Measurements from ENCODE around the gene FAM181A.

The FAM181A gene

DNA sequence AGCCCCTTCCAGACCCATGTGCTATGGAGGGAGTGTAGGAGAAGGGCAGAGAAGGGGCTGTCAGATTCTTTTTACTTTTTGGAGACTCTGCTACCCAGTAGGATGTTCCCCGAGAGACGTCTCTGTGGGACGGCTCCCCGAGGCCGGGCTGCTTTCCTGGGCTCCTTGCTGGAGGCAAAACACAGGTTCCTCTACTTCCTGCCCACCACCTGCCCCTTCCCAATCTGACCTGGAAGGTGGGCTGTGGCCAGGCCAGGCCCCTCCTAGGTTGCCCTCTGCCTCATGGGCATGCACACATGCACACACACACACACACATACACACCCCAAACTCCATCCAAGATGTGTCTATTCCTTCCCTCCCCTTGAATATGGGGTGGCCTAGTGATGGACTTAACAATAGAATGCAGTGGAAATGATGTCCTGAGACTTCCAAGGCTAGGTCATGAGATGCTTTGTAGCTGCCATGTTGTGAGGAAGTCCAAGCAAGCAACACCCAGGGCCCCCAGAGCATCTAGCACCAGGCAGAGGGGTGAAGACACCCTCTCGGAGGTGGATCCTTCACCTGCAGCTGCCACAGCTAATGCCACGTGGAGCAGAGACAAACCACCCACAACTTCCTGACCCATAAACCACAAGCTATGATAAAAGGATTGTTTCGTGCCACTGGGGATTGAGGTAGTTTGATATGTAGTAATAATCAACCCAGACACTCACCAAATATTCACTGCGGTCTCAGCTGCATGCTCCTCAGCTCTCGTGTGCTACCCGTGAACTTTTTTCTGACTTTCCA is 50.8 kb downstream of the FAM181A start:
- Histone ChIP-seq H3K9me2 (ENCODE audit: low read depth, low read length) (no peaks in the 10 kb centered on the region), H3F3A (ENCODE audit: insufficient read depth, low read length) (peaks cover 18% of the 10 kb centered on the region; the same call in 1 of the 2 replicates), H3K4me2 (ENCODE audit: low read length) (peak overlapping the region; percentile 70), H3K4me1 (ENCODE audit: insufficient read depth, low read length, severe bottlenecking) (peaks cover 87% of the 10 kb centered on the region), H2AFZ (ENCODE audit: low read length) (no peak overlapping the region), H3K9me3 (ENCODE audit: low read length) (no peaks in the 10 kb centered on the region; the same call in 1 of the 2 replicates), H3K4me3 (ENCODE audit: low read depth, low read length, poor library complexity, severe bottlenecking) (peak overlapping the region; percentile 50), H3K79me2 (ENCODE audit: insufficient read depth, low read length) (no peaks in the 10 kb centered on the region), H3K9ac (ENCODE audit: low read length) (peak overlapping the region; percentile 84), H3K27ac (ENCODE audit: low read depth, low read length, poor library complexity, severe bottlenecking) (peak overlapping the region; percentile 100), H4K20me1 (ENCODE audit: insufficient read depth, low read length) (no peaks in the 10 kb centered on the region), H3K36me3 (ENCODE audit: insufficient read depth, low read length) (no peaks in the 10 kb centered on the region), H3K27me3 (ENCODE audit: insufficient read depth, low read length) (no peaks in the 10 kb centered on the region)
- no peak for TF ChIP-seq EZH2 (IDR thresholded peaks at IDR 0.05; ENCODE audit: borderline replicate concordance, low read length)
- TF ChIP-seq, protein P1, sequence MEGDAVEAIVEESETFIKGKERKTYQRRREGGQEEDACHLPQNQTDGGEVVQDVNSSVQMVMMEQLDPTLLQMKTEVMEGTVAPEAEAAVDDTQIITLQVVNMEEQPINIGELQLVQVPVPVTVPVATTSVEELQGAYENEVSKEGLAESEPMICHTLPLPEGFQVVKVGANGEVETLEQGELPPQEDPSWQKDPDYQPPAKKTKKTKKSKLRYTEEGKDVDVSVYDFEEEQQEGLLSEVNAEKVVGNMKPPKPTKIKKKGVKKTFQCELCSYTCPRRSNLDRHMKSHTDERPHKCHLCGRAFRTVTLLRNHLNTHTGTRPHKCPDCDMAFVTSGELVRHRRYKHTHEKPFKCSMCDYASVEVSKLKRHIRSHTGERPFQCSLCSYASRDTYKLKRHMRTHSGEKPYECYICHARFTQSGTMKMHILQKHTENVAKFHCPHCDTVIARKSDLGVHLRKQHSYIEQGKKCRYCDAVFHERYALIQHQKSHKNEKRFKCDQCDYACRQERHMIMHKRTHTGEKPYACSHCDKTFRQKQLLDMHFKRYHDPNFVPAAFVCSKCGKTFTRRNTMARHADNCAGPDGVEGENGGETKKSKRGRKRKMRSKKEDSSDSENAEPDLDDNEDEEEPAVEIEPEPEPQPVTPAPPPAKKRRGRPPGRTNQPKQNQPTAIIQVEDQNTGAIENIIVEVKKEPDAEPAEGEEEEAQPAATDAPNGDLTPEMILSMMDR (IDR thresholded peaks at IDR 0.05; ENCODE audit: low read length) = no peak

DNA sequence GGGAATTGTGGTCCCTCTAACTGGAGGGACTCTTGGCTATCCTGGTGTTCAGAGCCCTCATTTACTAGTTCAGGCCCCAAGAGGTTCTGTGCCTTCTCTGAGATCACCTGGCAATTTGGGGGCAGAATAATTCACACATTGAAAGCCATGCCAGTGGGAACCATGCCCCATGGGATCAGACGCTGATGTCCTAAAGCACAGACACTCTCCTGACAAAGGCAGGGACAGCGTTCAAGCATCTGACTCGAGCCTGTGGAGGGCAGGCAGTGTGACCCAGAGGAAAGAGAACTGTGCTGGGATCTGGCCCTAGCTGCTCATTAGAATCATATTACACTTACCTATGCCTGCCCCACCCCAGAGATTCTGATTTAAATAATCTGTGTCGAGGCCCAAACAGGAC is 51.6 kb downstream of the FAM181A start:
- H3K9me2 ChIP-seq (ENCODE audit: low read depth, low read length) = no peaks in the 10 kb centered on the region
- peak overlapping the region; percentile 65 for H3K4me2 ChIP-seq (ENCODE audit: low read length)
- TF ChIP-seq, protein P1 (IDR thresholded peaks at IDR 0.05; ENCODE audit: low read length) = no peak
- TF ChIP-seq EZH2 (IDR thresholded peaks at IDR 0.05; ENCODE audit: borderline replicate concordance, low read length) = no peak
- H3K4me1 ChIP-seq (ENCODE audit: insufficient read depth, low read length, severe bottlenecking) = peaks cover 79% of the 10 kb centered on the region
- peaks cover 18% of the 10 kb centered on the region; the same call in 1 of the 2 replicates for H3F3A ChIP-seq (ENCODE audit: insufficient read depth, low read length)
- H2AFZ ChIP-seq (ENCODE audit: low read length) = no peak overlapping the region
- peak overlapping the region; percentile 21 for H3K4me3 ChIP-seq (ENCODE audit: low read depth, low read length, poor library complexity, severe bottlenecking)
- no peaks in the 10 kb centered on the region for H3K36me3 ChIP-seq (ENCODE audit: insufficient read depth, low read length)
- H3K9ac ChIP-seq (ENCODE audit: low read length) = peak overlapping the region; percentile 84
- no peaks in the 10 kb centered on the region; the same call in 1 of the 2 replicates for H3K9me3 ChIP-seq (ENCODE audit: low read length)
- peak overlapping the region; percentile 100 for H3K27ac ChIP-seq (ENCODE audit: low read depth, low read length, poor library complexity, severe bottlenecking)
- no peaks in the 10 kb centered on the region for H4K20me1 ChIP-seq (ENCODE audit: insufficient read depth, low read length)
- H3K79me2 ChIP-seq (ENCODE audit: insufficient read depth, low read length) = no peaks in the 10 kb centered on the region
- H3K27me3 ChIP-seq (ENCODE audit: insufficient read depth, low read length) = no peaks in the 10 kb centered on the region

All from OCI-LY1 (cell line).